Measurements from ENCODE around the gene PCLAF. TPM values are rescaled to one million over a fixed set of nuclear protein-coding genes. Genes with fewer than 3 reads are reported as not detected.

The PCLAF gene
- total and polyA plus RNA-seq, 2 of the 4 experiments (the other 2 are of a cell fraction): 12.9 to 60.5 TPM

DNA sequence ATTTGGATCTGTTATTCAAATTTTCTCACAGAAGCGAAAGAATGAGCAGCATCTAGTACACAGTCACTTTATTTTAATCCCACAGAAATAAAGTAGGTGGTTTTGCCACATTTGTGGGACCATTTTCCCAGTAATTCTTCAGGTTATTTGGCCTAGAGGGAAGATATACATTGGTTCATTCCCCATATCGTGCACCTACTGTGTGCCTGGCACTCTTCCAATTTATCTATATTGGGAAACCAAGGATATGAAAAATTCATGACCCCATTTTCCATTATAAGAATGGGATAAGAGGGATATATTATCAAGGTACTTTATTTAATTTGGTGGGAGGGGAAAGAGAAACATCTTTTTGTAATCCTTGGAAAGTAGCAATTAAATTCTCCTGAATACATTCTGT lies 41.5 kb upstream of the PCLAF start:
- H3K4ac ChIP-seq (ENCODE audit: low read depth, low read length): no peak overlapping the region
- H3K9ac ChIP-seq (ENCODE audit: low read depth, low read length): no peak overlapping the region
- H4K8ac ChIP-seq (ENCODE audit: low read depth in 2 of 2, low read length in 2 of 2): no peak overlapping the region
- no peak overlapping the region for H2BK120ac ChIP-seq (ENCODE audit: low read depth, low read length)
- H4K20me1 ChIP-seq (ENCODE audit: insufficient read depth, low read length): no peaks in the 10 kb centered on the region
- TF ChIP-seq NFE2L2 (IDR thresholded peaks at IDR 0.05; ENCODE audit: low read depth, low read length) (no peak), SMC3 (IDR thresholded peaks at IDR 0.05; ENCODE audit: low read depth, low read length) (no peak)
- TF ChIP-seq, protein P1, sequence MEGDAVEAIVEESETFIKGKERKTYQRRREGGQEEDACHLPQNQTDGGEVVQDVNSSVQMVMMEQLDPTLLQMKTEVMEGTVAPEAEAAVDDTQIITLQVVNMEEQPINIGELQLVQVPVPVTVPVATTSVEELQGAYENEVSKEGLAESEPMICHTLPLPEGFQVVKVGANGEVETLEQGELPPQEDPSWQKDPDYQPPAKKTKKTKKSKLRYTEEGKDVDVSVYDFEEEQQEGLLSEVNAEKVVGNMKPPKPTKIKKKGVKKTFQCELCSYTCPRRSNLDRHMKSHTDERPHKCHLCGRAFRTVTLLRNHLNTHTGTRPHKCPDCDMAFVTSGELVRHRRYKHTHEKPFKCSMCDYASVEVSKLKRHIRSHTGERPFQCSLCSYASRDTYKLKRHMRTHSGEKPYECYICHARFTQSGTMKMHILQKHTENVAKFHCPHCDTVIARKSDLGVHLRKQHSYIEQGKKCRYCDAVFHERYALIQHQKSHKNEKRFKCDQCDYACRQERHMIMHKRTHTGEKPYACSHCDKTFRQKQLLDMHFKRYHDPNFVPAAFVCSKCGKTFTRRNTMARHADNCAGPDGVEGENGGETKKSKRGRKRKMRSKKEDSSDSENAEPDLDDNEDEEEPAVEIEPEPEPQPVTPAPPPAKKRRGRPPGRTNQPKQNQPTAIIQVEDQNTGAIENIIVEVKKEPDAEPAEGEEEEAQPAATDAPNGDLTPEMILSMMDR (conservative IDR thresholded peaks at IDR 0.05; ENCODE audit: low read depth, low read length): no peak
- no peaks in the 10 kb centered on the region for H3K9me1 ChIP-seq (ENCODE audit: insufficient read depth, low read length)
- no peak overlapping the region for H4K5ac ChIP-seq (ENCODE audit: low read depth, low read length)
- intact Hi-C loops (cut with micrococcal nuclease): no loop called here
- CTCF ChIA-PET: no interaction called here
- H3K4me1 ChIP-seq (ENCODE audit: control insufficient read depth, insufficient read depth, low read length): no peaks in the 10 kb centered on the region
- no peak overlapping the region for H3K14ac ChIP-seq (replicated peaks; ENCODE audit: low read depth, low read length)
- no peak overlapping the region for H2BK5ac ChIP-seq (ENCODE audit: low read depth, low read length, poor library complexity, severe bottlenecking)
- H2BK20ac ChIP-seq (ENCODE audit: low read depth, low read length): no peak overlapping the region
- H3K79me1 ChIP-seq (ENCODE audit: low read depth in 1 of 2, low read length in 2 of 2): peaks cover 3 to 7% of the 10 kb centered on the region in 2 experiments; a peak in 2 of 4 replicates
- H3K18ac ChIP-seq (ENCODE audit: low read depth, low read length): no peak overlapping the region
- H3K4me2 ChIP-seq (ENCODE audit: low read depth, low read length): no peak overlapping the region
- no peaks in the 10 kb centered on the region for H3K9me3 ChIP-seq (ENCODE audit: control insufficient read depth, insufficient read depth, low read length)
- dilution Hi-C loops (cut with HindIII; ENCODE audit: low sequenced_read_pairs, unreplicated experiment): no loop called here
- no peak overlapping the region for H3K4me3 ChIP-seq (ENCODE audit: insufficient read depth, low read depth, low read length)
- in situ Hi-C loops (cut with MboI; ENCODE audit: low sequenced_read_pairs): no loop called here
- peaks cover 25% of the 10 kb centered on the region for H3K36me3 ChIP-seq (ENCODE audit: control insufficient read depth, insufficient read depth, low read length)
- H2AFZ ChIP-seq (replicated peaks; ENCODE audit: low read length, poor library complexity): no peak overlapping the region
- H3K27me3 ChIP-seq (ENCODE audit: control insufficient read depth, insufficient read depth, low read length): no peaks in the 10 kb centered on the region
- no peak overlapping the region for H2AK5ac ChIP-seq (ENCODE audit: low read depth, low read length)
- POLR2A ChIA-PET (ENCODE audit: unreplicated experiment): no interaction called here
- BruUV-seq (replicated peaks): no TSS peak
- no peak overlapping the region for H2BK15ac ChIP-seq (ENCODE audit: low read depth, low read length)
- H2AK9ac ChIP-seq (replicated peaks; ENCODE audit: low read depth, low read length, poor library complexity): no peak overlapping the region
- ATAC-seq (ENCODE audit: low read depth) (no peak), DNase-seq (no peak)
- no peak overlapping the region for H3K56ac ChIP-seq (ENCODE audit: extremely low read depth, insufficient read depth, low read length)
- H4K91ac ChIP-seq (ENCODE audit: insufficient read depth, low read depth, low read length): no peak overlapping the region
- no CpG with 5 or more reads among the region's 2 CpGs for WGBS, 2 experiments (ENCODE audit: extremely low coverage in 2 of 2, insufficient read length in 1 of 2)
- no peak overlapping the region for H3K27ac ChIP-seq (ENCODE audit: insufficient read depth, low read length)
- no peak overlapping the region for H3K23ac ChIP-seq (ENCODE audit: low read depth, low read length)
